ENCODE data around the gene ZFYVE28.

GRCh38 chr4:2394528-2394927, 23.9 kb downstream of the ZFYVE28 start:
- TF ChIP-seq, protein P1, sequence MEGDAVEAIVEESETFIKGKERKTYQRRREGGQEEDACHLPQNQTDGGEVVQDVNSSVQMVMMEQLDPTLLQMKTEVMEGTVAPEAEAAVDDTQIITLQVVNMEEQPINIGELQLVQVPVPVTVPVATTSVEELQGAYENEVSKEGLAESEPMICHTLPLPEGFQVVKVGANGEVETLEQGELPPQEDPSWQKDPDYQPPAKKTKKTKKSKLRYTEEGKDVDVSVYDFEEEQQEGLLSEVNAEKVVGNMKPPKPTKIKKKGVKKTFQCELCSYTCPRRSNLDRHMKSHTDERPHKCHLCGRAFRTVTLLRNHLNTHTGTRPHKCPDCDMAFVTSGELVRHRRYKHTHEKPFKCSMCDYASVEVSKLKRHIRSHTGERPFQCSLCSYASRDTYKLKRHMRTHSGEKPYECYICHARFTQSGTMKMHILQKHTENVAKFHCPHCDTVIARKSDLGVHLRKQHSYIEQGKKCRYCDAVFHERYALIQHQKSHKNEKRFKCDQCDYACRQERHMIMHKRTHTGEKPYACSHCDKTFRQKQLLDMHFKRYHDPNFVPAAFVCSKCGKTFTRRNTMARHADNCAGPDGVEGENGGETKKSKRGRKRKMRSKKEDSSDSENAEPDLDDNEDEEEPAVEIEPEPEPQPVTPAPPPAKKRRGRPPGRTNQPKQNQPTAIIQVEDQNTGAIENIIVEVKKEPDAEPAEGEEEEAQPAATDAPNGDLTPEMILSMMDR (IDR thresholded peaks at IDR 0.05): no peak
- no peak for TF ChIP-seq MXI1 (IDR thresholded peaks at IDR 0.05; ENCODE audit: low read depth, low read length)
- TF ChIP-seq RFX5 (IDR thresholded peaks at IDR 0.05; ENCODE audit: low read length): no peak
- no peak for TF ChIP-seq RAD21 (IDR thresholded peaks at IDR 0.05; ENCODE audit: low read length)

Data from SK-N-SH (cell line).